ENCODE data around the gene BCL2L13. TPM values are rescaled to one million over a fixed set of nuclear protein-coding genes. Genes with fewer than 3 reads are reported as not detected.

Gene BCL2L13
- total RNA-seq, 6 donors from 2014 or later, result 40.4 to 67.1 (median 45.7) TPM

- ATAC-seq (ENCODE audit: low FRiP score in 2 of 2) (no peak), DNase-seq (no peak)
- no peaks in the 10 kb centered on the region for H3K9me3 ChIP-seq
- peaks cover 0 to 11% (median 0%) of the 10 kb centered on the region in 4 donors for H3K36me3 ChIP-seq
- H3K27ac ChIP-seq, result no peak overlapping the region
- H3K4me1 ChIP-seq, result peaks cover 0 to 9% (median 7%) of the 10 kb centered on the region in 4 donors
- TF ChIP-seq POLR2A (IDR thresholded peaks at IDR 0.05) (no peak), POLR2AphosphoS5 (IDR thresholded peaks at IDR 0.05) (no peak), EP300 (IDR thresholded peaks at IDR 0.05) (no peak), CTCF (IDR thresholded peaks at IDR 0.05) (no peak)
- no peak overlapping the region for H3K4me3 ChIP-seq
- H3K27me3 ChIP-seq, result no peaks in the 10 kb centered on the region
- 94 to 97% methylated on average over 7 of the region's 7 CpGs for WGBS, 2 donors
Measured at GRCh38 chr22:17674152-17674551, 35.6 kb downstream of the BCL2L13 start.

DNA sequence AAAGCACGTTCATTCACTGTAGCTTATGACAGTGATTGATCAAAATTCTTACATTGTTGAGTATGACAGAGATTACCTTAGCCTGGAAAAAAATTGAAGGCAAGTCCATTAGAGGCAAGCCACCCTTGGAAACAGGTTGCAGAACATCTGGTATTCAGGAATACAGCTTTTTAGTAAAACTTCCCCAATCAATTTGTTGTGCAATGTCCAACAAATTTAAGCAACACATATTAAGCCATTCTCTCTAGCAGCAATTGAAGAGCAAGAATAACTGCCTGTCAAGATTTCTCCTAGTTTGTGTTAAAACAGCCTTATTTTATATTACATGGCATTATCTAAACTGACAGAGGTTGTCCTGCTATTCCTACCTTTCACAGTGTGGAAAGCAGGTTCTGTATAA lies 37.0 kb downstream of the BCL2L13 start:
- H3K9me3 ChIP-seq, result no peaks in the 10 kb centered on the region
- TF ChIP-seq POLR2A (IDR thresholded peaks at IDR 0.05) (no peak), EP300 (IDR thresholded peaks at IDR 0.05) (no peak), POLR2AphosphoS5 (IDR thresholded peaks at IDR 0.05) (no peak), CTCF (IDR thresholded peaks at IDR 0.05) (no peak)
- H3K4me1 ChIP-seq, result peaks cover 0 to 9% (median 7%) of the 10 kb centered on the region in 4 donors
- H3K4me3 ChIP-seq, result no peak overlapping the region
- no peak for DNase-seq
- H3K27ac ChIP-seq, result no peak overlapping the region
- ATAC-seq (ENCODE audit: low FRiP score in 2 of 2), result no peak
- H3K27me3 ChIP-seq, result no peaks in the 10 kb centered on the region
- whole genome bisulfite sequencing, 2 donors, result 52 to 71% methylated on average over 1 of the region's 1 CpG
- H3K36me3 ChIP-seq, result peaks cover 0 to 7% (median 0%) of the 10 kb centered on the region in 4 donors

DNA sequence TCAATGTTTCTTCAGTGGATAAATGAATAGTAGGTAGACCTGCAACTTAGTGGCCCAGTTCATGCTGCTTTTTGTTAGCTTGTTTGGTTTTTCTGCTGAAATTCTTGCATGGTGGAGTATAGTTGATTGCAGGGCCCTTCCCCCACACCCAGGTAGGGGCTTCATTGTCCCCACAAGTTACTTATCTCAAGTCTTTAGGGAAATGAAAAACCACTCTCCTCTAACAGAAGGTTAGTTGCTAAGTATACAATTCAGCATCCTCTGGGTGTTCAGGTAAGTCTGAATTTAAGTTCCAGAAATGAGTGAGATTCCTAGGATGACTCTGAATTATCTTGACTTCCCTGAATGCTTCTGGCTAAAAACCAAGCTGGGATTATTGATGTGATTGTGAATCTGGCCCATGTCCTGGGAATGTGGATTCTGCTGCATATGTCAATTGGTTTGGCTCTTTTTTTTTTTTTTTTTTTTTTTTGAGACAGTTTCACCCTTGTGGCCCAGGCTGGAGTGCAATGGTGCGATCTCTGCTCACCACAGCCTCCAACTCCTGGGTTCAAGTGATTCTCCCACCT lies 40.3 kb downstream of the BCL2L13 start:
- no peak for ATAC-seq (ENCODE audit: low FRiP score in 2 of 2)
- WGBS, 2 donors, result 88 to 100% methylated on average over 1 of the region's 1 CpG
- peaks cover 0 to under 1% (median 0%) of the 10 kb centered on the region in 4 donors for H3K36me3 ChIP-seq

DNA sequence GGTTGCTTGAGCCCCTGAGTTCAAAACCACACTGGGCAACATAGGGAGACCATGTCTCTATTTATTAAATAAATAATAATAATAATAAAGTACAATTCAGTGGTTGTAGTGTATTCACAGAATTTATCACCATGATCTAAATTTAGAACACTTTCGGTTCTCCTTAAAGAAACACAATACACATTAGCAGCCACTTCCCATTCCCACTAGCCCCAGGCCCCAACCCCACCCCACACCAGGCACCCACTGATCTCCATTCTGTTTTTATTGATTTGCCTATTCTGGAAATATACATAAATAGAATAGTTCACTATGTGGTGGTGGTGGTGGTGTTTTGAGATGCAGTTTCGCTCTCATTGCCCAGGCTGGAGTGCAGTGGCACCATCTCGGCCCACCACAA lies 45.7 kb downstream of the BCL2L13 start:
- DNase-seq, result no peak
- Histone ChIP-seq H3K4me1 (no peaks in the 10 kb centered on the region), H3K27me3 (no peaks in the 10 kb centered on the region), H3K4me3 (no peak overlapping the region), H3K9me3 (no peaks in the 10 kb centered on the region), H3K27ac (no peak overlapping the region), H3K36me3 (peaks cover 0 to 24% (median 9%) of the 10 kb centered on the region in 4 donors)
- TF ChIP-seq EP300 (IDR thresholded peaks at IDR 0.05) (no peak), POLR2AphosphoS5 (IDR thresholded peaks at IDR 0.05) (no peak), CTCF (IDR thresholded peaks at IDR 0.05) (no peak), POLR2A (IDR thresholded peaks at IDR 0.05) (no peak)
- 81 to 88% methylated on average over 3 of the region's 3 CpGs for WGBS, 2 donors
- no peak for ATAC-seq (ENCODE audit: low FRiP score in 2 of 2)

More for the DNA sequence above, 40.3 kb downstream of the BCL2L13 start:
- H3K4me1 ChIP-seq, result no peaks in the 10 kb centered on the region
- H3K27ac ChIP-seq, result no peak overlapping the region
- H3K9me3 ChIP-seq, result no peaks in the 10 kb centered on the region
- no peak for TF ChIP-seq CTCF (IDR thresholded peaks at IDR 0.05)
- TF ChIP-seq POLR2AphosphoS5 (IDR thresholded peaks at IDR 0.05), result no peak
- TF ChIP-seq EP300 (IDR thresholded peaks at IDR 0.05), result no peak
- no peak for TF ChIP-seq POLR2A (IDR thresholded peaks at IDR 0.05)
- DNase-seq, result no peak
- H3K27me3 ChIP-seq, result no peaks in the 10 kb centered on the region
- no peak overlapping the region for H3K4me3 ChIP-seq

DNA sequence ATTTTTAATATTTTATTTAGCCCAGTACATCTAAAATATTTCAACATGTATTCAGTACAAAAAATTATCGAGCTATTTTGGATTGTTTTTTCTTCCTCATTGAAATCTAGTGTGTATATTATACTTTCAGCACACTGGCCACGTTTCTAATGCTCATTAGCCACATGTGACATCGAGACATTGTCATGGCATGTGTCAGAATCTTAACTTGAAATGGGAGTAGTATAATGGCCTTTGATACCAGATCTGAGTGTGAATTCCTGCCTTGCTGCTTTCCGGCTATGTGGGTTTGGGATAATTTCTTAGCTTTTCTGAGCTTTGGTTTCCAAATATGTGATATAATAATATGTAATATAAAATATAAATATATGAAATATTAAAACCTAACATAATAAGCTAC lies 54.3 kb downstream of the BCL2L13 start:
- Histone ChIP-seq H3K4me1 (no peaks in the 10 kb centered on the region), H3K9me3 (no peaks in the 10 kb centered on the region), H3K4me3 (no peak overlapping the region), H3K27ac (no peak overlapping the region), H3K27me3 (no peaks in the 10 kb centered on the region), H3K36me3 (peaks cover 0 to 34% (median 13%) of the 10 kb centered on the region in 4 donors)
- 88 to 93% methylated on average over 4 of the region's 4 CpGs for WGBS, 2 donors
- DNase-seq, result no peak
- TF ChIP-seq CTCF (IDR thresholded peaks at IDR 0.05) (no peak), POLR2AphosphoS5 (IDR thresholded peaks at IDR 0.05) (no peak), EP300 (IDR thresholded peaks at IDR 0.05) (no peak), POLR2A (IDR thresholded peaks at IDR 0.05) (no peak)
- ATAC-seq (ENCODE audit: low FRiP score in 2 of 2), result no peak
